Prostate gland (tissue), 2 donors: ENCODE data around the gene C3orf22.

Experiments used
- CTCF ChIP-seq, 4 experiments: fragments of 200-600 bp in 2 of 4; fragments of 450-650 bp in 2 of 4; sonication (generic) in 2 of 4; IDR thresholded peaks; 1 replicate in 3 of 4; 2 replicates in 1 of 4; pipeline ENCODE4 v1.5.1; 2016 to 2019; ENCODE audit warnings: antibody characterized with exemption in 4 of 4, mild to moderate bottlenecking in 2 of 4, moderate library complexity in 2 of 4
- POLR2A ChIP-seq: fragments of 450-650 bp; IDR thresholded peaks from one replicate; pipeline ENCODE4 v1.6.1; 2016; ENCODE audit warnings: antibody characterized with exemption, mild to moderate bottlenecking

DNA sequence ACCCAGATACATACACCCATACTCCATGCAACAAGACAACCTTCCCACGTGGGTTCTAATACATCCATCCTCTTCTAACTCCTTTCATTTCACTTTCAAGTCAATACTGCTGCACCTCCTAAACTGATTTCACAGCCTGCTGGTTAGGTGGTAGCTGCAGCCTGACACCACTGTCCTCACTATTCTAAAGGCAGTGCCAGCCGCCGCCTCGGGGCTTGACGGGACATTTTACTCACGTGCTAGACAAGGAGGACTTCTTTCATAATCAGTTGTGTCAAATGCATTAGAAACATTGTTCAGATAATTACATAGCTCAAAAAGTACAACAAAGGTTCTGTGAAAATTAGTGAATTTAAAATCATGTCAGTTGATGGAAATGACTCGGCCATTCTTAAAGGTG lies 47.4 kb downstream of the C3orf22 start:
- no peak for TF ChIP-seq CTCF (IDR thresholded peaks at IDR 0.05)
- no peak for TF ChIP-seq POLR2A
